GM12878 (cell line): Measurements from ENCODE around the gene CAMKMT. TPM values are rescaled to one million over a fixed set of nuclear protein-coding genes. Genes with fewer than 3 reads are reported as not detected.

Source experiments
- ATAC-seq: fragments of 200-7000 bp; cut with Tn5 transposase; 3 replicates; pipeline ENCODE4 v1.9.1; 2020; ENCODE audit warnings: mild to moderate bottlenecking, moderate library complexity
- BruUV-seq: library from RNA; stranded (reverse); fragments of 400-500 nt; replicated peaks from 2 replicates; lab custom pipeline; 2021; lab: Mats Ljungman, UMichigan
- CTCF ChIA-PET: fragments of 300-600 bp; sonication (Branson Sonifier 250); formaldehyde crosslinking; extraction: SDS; loops from one replicate; lab custom pipeline; 2021; ENCODE audit warnings: inconsistent platforms; lab: Yijun Ruan, JAX
- POLR2A ChIA-PET: fragments of 350-600 bp; formaldehyde crosslinking; extraction: SDS; loops from one replicate; lab custom pipeline; 2021; ENCODE audit warnings: inconsistent platforms; lab: Charles Lee
- RAD21 ChIA-PET: fragments of 300-600 bp; sonication (Branson Sonifier 250); formaldehyde crosslinking; loops from one replicate; lab custom pipeline; 2023; ENCODE audit warnings: antibody characterized with exemption; ENCODE audit not compliant: unreplicated experiment; lab: Charles Lee
- SMC1A ChIA-PET: fragments of 300-600 bp; sonication (Branson Sonifier 250); formaldehyde crosslinking; loops from one replicate; lab custom pipeline; 2023; ENCODE audit not compliant: unreplicated experiment, uncharacterized antibody; lab: Charles Lee
- DNase-seq: peaks from one replicate; pipeline ENCODE4 v3.0.0-alpha.2; 2011; ENCODE audit warnings: low read depth, low spot score
- FAIRE-seq: peaks from 3 replicates; lab custom pipeline; 2011; peaks lifted over from hg19 to GRCh38; lab: Jason Lieb, UNC
- H2AFZ ChIP-seq: 2 replicates; pipeline ENCODE4 v1.6.0; 2011; ENCODE audit warnings: low read depth, low read length, control low read depth; ENCODE audit not compliant: control insufficient read depth
- H3K27ac ChIP-seq: 2 replicates; pipeline ENCODE4 v1.5.1; 2011; ENCODE audit warnings: control low read depth; ENCODE audit not compliant: control insufficient read depth, insufficient read depth
- H3K27me3 ChIP-seq, 2 experiments: replicated peaks in 1 of 2; 2 replicates each; pipeline versions ENCODE4 v1.6.0 to v1.6.1; 2011; ENCODE audit warnings: low read length in 1 of 2; ENCODE audit not compliant: control insufficient read depth in 2 of 2, insufficient read depth in 2 of 2
- H3K36me3 ChIP-seq, 2 experiments: 2 replicates each; pipeline ENCODE4 v1.5.1; 2011; ENCODE audit warnings: low read length in 1 of 2; ENCODE audit not compliant: control insufficient read depth in 2 of 2, insufficient read depth in 2 of 2
- H3K4me1 ChIP-seq: 2 replicates; pipeline ENCODE4 v1.6.1; 2011; ENCODE audit warnings: mild to moderate bottlenecking, low read length, moderate library complexity, mixed read lengths; ENCODE audit not compliant: control insufficient read depth, insufficient read depth
- H3K4me2 ChIP-seq: 2 replicates; pipeline ENCODE4 v1.6.0; 2011; ENCODE audit warnings: control low read depth; ENCODE audit not compliant: control insufficient read depth, insufficient read depth
- H3K4me3 ChIP-seq: fragments of 200-600 bp; sonication (generic); 2 replicates; pipeline ENCODE4 v1.5.1; 2016
- H3K79me2 ChIP-seq: 2 replicates; pipeline ENCODE4 v1.6.0; 2011; ENCODE audit warnings: low read length; ENCODE audit not compliant: control insufficient read depth, insufficient read depth
- H3K9ac ChIP-seq: 2 replicates; pipeline ENCODE4 v1.8.0; 2011; ENCODE audit warnings: low read length, control low read depth, mixed read lengths; ENCODE audit not compliant: control insufficient read depth, insufficient read depth
- H3K9me3 ChIP-seq: replicated peaks from 3 replicates; pipeline ENCODE4 v1.5.1; 2011; ENCODE audit warnings: mild to moderate bottlenecking, low read length; ENCODE audit not compliant: control insufficient read depth, insufficient read depth
- H4K20me1 ChIP-seq: 2 replicates; pipeline ENCODE4 v1.6.0; 2011; ENCODE audit not compliant: control insufficient read depth, insufficient read depth
- EED ChIP-seq: sonication (generic); IDR thresholded peaks from 2 replicates; pipeline ENCODE4 v1.6.1; 2016; ENCODE audit warnings: antibody characterized with exemption, low read depth
- ELK1 ChIP-seq: IDR thresholded peaks from 2 replicates; pipeline ENCODE4 v1.6.1; 2012; ENCODE audit warnings: low read depth, low read length, improper control_type of control experiment
- KDM1A ChIP-seq: fragments of 200-600 bp; sonication (generic); IDR thresholded peaks from 2 replicates; pipeline ENCODE4 v1.6.1; 2016; ENCODE audit warnings: borderline replicate concordance
- MXI1 ChIP-seq: fragments of 150-350 bp; IDR thresholded peaks from 2 replicates; pipeline ENCODE4 v1.6.1; 2011; ENCODE audit warnings: low read depth, mild to moderate bottlenecking, inconsistent platforms, low read length, improper control_type of control experiment
- NFIC ChIP-seq: IDR thresholded peaks from 2 replicates; pipeline ENCODE4 v1.6.1; 2012; ENCODE audit warnings: low read depth, mild to moderate bottlenecking, inconsistent platforms, low read length, moderate library complexity
- RCOR1 ChIP-seq: conservative IDR thresholded peaks from 2 replicates; pipeline ENCODE4 v1.6.1; 2012; ENCODE audit warnings: low read depth, low read length, improper control_type of control experiment
- RELB ChIP-seq: fragments of 450-650 bp; IDR thresholded peaks from 2 replicates; pipeline ENCODE4 v1.6.1; 2017; ENCODE audit warnings: low read depth, mild to moderate bottlenecking, moderate library complexity
- STAT3 ChIP-seq: IDR thresholded peaks from 2 replicates; pipeline ENCODE4 v1.6.1; 2011; ENCODE audit warnings: low read depth, low read length, improper control_type of control experiment
- SUPT20H ChIP-seq: IDR thresholded peaks from 2 replicates; pipeline ENCODE4 v1.6.1; 2011; ENCODE audit warnings: low read depth, mild to moderate bottlenecking, low read length, moderate library complexity, borderline replicate concordance; ENCODE audit not compliant: control insufficient read depth
- WGBS: methylation state at CpG from one replicate; pipeline ENCODE4 v1.1.6; 2016; ENCODE audit warnings: low lambda C conversion rate; ENCODE audit not compliant: insufficient replicate concordance, insufficient coverage; ENCODE audit errors: missing lambda C conversion rate; 5-methylcytosine and 5-hydroxymethylcytosine counted together
- in situ Hi-C: fragments of 300-500 bp; cut with MboI; formaldehyde crosslinking; loops from 9 replicates; pipeline ENCODE4 v1.14.3; 2018; ENCODE audit warnings: mixed read lengths
- intact Hi-C: fragments of 100-400 bp; cut with micrococcal nuclease; formaldehyde crosslinking; loops from one replicate; pipeline ENCODE4 v1.14.2; 2022; ENCODE audit not compliant: unreplicated experiment
- polyA plus RNA-seq, 11 experiments: library from polyadenylated mRNA; depleted of rRNA in 4 of 11; unstranded in 6 of 11; stranded (reverse) in 5 of 11; fragments of >200 nt; fragmentation: Nextera tagmentation in 4 of 11; fragmentation: Illumina TruSeq in 1 of 11; extraction: Ambion mirVana in 4 of 11; extraction: Trizol in 1 of 11; gene quantifications; 1 replicate in 1 of 11; 2 replicates in 10 of 11; pipeline versions ENCODE4 v1.2.1 to v1.2.3, GENCODE V29; 2011 to 2016; ENCODE audit warnings: inconsistent platforms in 2 of 11, missing spikeins in 2 of 11, low read depth in 1 of 11
- total RNA-seq, 4 experiments: library from RNA; depleted of rRNA in 3 of 4; stranded (reverse); fragments of >200 nt in 3 of 4; fragmentation: Illumina TruSeq in 1 of 4; extraction: Trizol in 1 of 4; gene quantifications; 2 replicates each; pipeline versions ENCODE4 v1.2.1 to v1.2.3, GENCODE V29; 2013 to 2021
- TF ChIP-seq, protein P1 (sequence below): fragments of 450-650 bp; conservative IDR thresholded peaks from 2 replicates; pipeline ENCODE4 v1.6.1; 2017; ENCODE audit warnings: mild to moderate bottlenecking, moderate library complexity

CAMKMT gene
- total and polyA plus RNA-seq, 10 of the 15 experiments (the other 5 are each of a cell fraction or from before 2014, with no cell fraction given): 2.7 to 16.0 (median 11.8) TPM

GRCh38 chr2:44347526-44347925, 14.2 kb upstream of the CAMKMT start (continued):
- no peak for TF ChIP-seq RELB
- TF ChIP-seq, all 136 proteins: peak for 0

GRCh38 chr2:44348400-44348799, 13.3 kb upstream of the CAMKMT start:
- RAD21 ChIA-PET: interaction anchor here (0.6 kb wide), 1 partner anchor 257 kb away, joined by 3 read pairs; no protein-coding TSS in a partner anchor
- no peaks in the 10 kb centered on the region for H3K4me1 ChIP-seq
- H2AFZ ChIP-seq: no peak overlapping the region
- WGBS: 98% methylated on average over 2 of the region's 2 CpGs
- SMC1A ChIA-PET: interaction anchor here (0.6 to 2.7 kb wide), 7 partner anchors 11 to 633 kb away, joined by 3 to 13 read pairs (median 3); partner anchors contain the start of genes CAMKMT and PREPL
- no peak for FAIRE-seq
- BruUV-seq: no TSS peak
- H3K27ac ChIP-seq: no peak overlapping the region
- intact Hi-C loops: no loop called here
- CTCF ChIA-PET: interaction anchor here (1.0 to 2.8 kb wide), 5 partner anchors 10 to 106 kb away, joined by 3 to 12 read pairs (median 6); no protein-coding TSS in a partner anchor
- H3K9me3 ChIP-seq: no peaks in the 10 kb centered on the region
- TF ChIP-seq ELK1: no peak
- TF ChIP-seq RCOR1: no peak
- TF ChIP-seq, protein P1, sequence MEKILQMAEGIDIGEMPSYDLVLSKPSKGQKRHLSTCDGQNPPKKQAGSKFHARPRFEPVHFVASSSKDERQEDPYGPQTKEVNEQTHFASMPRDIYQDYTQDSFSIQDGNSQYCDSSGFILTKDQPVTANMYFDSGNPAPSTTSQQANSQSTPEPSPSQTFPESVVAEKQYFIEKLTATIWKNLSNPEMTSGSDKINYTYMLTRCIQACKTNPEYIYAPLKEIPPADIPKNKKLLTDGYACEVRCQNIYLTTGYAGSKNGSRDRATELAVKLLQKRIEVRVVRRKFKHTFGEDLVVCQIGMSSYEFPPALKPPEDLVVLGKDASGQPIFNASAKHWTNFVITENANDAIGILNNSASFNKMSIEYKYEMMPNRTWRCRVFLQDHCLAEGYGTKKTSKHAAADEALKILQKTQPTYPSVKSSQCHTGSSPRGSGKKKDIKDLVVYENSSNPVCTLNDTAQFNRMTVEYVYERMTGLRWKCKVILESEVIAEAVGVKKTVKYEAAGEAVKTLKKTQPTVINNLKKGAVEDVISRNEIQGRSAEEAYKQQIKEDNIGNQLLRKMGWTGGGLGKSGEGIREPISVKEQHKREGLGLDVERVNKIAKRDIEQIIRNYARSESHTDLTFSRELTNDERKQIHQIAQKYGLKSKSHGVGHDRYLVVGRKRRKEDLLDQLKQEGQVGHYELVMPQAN: no peak
- TF ChIP-seq MXI1: no peak
- TF ChIP-seq SUPT20H: no peak
- TF ChIP-seq EED: no peak
- TF ChIP-seq KDM1A: no peak
- no peak for TF ChIP-seq STAT3
- no peak for TF ChIP-seq NFIC
- DNase-seq: no peak
- no peaks in the 10 kb centered on the region; the same call in 1 of the 2 replicates for H3K79me2 ChIP-seq
- no peak overlapping the region for H3K9ac ChIP-seq
- POLR2A ChIA-PET: interaction anchor here (0.5 kb wide), 1 partner anchor 1174 kb away, joined by 5 read pairs; no protein-coding TSS in a partner anchor
- H3K4me3 ChIP-seq: no peak overlapping the region
- no peaks in the 10 kb centered on the region for H3K27me3 ChIP-seq
- no peaks in the 10 kb centered on the region for H4K20me1 ChIP-seq
- no peaks in the 10 kb centered on the region for H3K36me3 ChIP-seq
- no peak for ATAC-seq
- in situ Hi-C loops: loop anchor here (10.0 kb wide), 1 partner anchor 264 kb away; no protein-coding TSS in a partner anchor
- no peak overlapping the region for H3K4me2 ChIP-seq
